ENCODE data around the gene PFKP.
"Not testable (repeated sequence)": the region's sequence is repeated elsewhere in the genome, so short reads cannot be mapped to it uniquely, and the experiment has no call there.

PFKP gene

DNA sequence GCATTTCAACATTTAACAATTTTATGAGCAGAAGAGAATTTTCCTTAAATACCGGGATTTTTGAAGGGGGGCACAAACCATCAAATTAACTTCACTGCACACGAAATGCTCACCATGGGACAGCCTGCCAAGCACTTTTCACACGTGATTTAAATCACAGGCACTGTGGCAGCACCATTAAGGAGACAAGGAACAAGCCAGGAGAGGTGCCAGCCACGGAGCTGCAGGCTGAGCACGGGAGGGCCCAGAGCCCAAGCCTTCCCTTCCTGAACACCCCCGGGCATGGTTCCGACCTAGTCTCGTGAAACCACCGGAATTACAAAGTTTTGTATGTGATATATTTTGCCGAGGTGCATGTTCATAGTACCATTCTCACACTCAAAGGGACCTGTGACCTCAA, 91.8 kb downstream of the PFKP start:
- DNase-seq (ENCODE audit: low read depth), result no peak

DNA sequence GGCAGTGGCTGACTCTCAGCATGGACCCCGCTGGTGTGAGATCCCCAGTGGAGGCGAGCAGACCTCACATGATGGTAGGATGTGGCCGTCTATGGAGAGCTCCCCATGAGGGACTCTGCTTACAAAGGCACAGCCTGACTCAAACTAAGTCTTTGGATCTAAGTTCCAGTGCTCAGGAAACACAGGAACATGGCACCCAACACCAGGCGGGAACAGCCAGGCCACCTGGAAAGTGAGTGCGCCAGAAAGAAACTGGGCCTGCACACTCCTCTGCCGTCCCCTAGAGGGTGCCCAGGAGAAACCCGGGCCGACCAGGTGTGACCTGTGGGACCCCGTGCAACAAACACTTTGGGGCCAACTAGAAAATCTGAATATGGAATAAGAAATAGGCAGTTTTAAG, 95.2 kb downstream of the PFKP start:
- DNase-seq (ENCODE audit: low read depth), result no peak

DNA sequence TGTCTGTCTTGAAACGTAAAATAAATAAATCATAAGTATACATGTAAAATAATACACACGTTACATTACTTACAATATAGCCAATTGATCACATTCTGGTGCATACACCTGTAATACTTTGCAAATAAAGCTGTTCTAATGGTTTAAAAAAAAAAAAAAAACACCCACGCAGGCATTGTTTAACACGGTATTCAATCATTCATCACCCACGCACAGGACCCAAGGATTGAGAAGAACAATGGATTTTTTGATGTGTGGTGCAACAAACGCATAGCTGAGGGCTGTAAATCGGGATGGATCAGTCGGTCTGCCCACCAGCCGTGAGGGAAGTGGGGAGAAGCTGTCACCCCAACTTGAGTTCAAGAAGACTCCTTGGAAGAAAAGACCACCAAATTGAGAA, 96.5 kb downstream of the PFKP start:
- no peak for DNase-seq (ENCODE audit: low read depth)

DNA sequence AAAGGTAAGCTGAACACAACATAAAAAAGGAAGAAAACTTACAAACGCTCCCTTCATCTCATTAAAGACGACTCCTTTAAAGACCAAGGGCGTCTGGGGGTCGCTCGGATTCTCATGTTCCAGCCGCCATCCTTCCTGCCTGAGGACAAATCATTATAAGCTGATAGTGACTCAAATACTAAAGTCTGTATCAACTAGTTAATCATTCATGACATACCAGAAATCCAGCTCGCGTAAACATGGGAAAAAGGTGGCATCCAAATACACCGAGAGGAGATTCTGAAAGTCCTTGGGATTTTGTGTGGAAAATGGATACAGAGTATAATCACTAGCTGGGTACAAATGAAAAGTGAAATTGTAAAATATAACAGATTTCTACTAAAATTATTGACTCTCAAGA, 97.8 kb downstream of the PFKP start:
- no peak for DNase-seq (ENCODE audit: low read depth)

DNA sequence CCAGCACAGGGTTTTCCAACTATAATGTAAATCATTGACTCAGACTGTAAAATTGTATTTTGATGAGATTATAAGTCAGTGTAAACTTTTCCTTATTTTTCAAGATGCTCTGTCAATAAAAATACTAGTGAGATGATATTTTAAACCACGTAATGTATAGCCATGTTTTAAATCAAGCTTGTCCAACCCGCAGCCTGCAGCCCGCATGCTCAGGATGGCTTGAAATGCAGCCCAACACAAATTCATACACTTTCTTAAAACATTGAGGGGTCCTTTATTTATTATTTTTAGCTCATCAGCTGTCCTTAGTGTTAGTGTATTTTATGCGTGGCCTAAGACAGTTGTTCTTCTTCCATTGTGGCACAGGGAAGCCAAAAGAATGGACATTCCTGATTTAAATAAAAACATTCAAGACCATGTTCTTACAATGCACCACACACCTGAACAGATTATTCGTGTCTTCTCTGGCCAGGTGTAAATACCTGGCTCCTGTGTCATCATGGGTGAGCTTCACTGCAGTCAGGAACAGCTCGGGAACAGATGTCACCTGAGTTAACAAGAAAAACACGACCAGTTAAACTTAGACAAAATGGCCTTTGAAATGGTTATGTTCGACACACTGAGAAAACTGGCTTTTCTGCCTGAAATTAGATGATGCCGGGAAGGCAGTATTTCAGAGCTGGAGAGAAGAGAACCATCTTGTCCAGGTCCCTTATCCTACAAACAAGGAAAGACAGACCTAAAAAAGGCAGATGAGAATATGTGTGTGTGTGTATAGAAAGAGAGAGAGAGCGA, 99.3 kb downstream of the PFKP start:
- DNase-seq (ENCODE audit: low read depth), result no peak

DNA sequence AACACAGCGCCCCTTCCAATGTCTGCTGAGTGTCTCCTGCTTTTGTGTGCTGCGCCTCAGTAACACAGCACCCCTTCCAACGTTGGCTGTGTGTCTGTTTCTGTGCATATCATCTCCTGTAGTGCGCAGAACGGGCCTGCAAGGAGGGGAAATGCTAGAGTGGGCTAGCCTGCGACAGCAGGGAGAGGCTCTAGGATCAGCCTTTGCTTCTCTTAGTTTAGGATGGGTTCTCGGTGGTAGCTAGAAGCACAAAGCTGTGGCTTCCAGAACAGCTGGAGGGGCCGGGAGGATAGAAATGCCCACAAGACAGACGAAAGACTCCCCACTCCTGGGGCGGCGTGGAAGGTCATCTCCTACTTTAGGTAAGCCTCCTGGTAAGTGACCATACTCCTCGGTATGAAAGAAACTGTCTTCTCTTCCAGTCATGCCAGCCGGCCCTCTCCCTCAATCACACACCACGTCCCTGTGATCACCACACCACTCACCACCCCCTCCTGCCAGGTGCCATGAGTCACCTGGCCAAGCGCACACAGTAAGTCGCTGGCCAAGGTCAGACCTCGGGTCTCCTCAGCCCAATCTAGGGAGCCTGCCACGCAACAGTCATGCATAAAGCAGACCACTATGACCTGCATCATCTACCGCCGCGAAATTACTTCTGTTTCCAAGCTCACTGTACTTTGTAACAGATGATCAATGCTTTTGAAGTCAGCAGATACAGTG, 100.4 kb downstream of the PFKP start:
- DNase-seq (ENCODE audit: low read depth), result no peak

DNA sequence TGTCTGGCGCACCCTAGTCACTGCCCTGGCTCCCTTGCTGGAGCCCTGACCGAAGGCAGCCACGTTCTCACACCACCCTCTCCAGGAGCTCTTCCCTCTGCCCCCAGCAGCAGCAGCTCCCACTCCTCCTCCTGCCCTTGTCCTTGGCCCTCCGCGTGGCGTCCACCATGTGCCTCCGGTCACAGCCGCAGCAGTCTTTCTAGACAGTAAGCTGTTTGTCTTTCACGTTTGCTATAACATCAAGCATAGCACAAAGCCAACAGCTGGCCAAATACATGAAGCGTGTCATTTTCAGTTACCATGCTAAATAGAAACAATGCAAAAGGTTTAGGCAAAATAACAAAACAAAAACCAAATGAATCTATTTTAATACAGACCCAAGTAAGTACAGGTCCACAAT, 101.9 kb downstream of the PFKP start:
- no peak for DNase-seq (ENCODE audit: low read depth)

DNA sequence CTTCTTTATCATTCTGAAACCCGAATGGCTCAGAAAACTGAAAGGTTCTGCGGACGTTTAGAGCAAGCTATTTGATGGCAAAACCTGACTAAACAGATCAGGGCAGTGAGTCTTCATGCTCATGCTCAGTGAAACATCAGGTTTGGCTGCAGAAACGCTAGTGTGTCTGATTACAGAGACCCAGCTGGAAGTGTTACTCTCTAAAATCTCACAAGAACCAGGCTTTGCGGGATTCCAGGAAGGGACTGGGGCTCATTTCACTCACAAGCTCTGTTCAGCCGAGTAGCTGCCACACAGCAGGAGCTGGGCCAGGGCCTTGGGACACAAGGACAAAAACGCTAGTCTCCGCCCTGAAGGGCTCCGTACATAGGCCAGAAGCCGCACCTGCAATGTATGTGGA, 102.3 kb downstream of the PFKP start:
- DNase-seq (ENCODE audit: low read depth), result no peak

DNA sequence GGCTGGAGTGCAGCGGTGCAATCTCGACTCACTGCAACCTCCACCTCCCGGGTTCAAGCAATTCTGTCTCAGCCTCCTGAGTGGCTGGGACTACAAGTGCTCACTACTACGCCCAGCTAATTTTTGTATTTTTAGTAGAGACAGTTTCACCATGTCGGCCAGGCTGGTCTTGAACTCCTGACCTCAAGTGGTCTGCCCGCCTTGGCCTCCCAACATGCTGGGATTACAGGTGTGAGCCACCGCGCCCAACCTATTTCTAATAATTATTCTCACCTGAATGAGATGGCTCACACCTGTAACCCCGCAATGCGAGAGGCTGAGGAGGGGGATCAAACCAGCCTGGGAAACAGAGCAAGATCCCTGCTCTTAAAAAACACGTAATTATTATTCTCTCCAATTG, 104.1 kb downstream of the PFKP start:
- DNase-seq (ENCODE audit: low read depth), result not testable (repeated sequence)

DNA sequence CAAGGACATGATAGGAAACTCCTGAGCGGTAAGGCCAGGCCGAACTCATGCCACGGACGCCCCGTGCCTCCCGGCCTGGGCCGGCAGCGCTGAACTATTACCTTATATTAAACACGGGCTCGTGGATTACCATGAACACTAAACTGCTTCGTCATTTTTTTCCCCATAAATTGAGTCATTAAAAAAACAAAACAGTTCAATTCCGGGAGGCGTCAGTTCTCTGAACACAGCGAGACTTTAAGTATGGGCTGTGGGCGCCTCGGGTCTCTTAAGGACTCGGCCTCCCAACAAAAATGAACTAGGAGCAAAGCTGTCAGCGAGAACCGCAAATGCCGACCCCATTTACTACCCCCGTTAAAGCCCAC, 104.7 kb downstream of the PFKP start:
- DNase-seq (ENCODE audit: low read depth), result peak; percentile 60

DNA sequence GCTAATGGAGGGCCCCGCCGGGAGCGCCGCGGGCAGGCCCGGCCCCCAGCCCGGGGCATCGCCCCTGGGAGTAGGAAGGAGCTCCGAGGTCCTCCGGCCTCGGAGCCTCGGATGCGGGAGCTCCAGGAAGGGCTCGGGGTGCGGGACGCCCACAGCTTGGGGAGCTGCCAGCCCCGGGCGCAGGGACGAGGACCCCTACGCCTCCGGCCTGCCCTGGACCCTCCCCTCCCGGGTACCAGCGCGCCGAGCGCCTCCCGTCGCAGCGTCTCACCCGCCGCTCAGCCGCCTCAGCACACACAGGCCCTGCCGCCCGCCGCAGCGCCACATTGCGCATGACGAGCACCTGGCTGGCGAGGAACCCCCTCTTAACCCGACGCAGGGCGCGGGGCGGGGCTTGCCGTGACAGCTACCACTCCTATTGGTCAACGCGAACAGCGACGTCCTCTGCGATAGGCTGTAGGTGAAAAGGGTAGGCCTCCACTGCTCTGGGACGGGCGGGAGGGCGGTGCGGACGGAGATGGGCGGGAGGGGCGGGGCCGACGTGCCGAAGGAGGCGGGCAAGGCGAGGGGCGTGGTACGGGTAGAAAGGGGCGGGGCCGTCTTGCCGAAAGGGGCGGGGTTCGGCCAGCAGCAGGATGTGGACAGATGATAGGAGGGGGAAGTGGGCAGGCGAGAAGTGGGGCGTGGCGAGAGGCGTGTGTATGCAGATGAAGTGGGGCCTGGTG, 105.3 kb downstream of the PFKP start, which contains the start of gene PITRM1:
Gene PITRM1, minus strand, starts transcription at position 337 of the 725 bp plus-strand sequence. Its CDS starts 10 bp downstream, at position 327.
- DNase-seq (ENCODE audit: low read depth), result peak; percentile 99

DNA sequence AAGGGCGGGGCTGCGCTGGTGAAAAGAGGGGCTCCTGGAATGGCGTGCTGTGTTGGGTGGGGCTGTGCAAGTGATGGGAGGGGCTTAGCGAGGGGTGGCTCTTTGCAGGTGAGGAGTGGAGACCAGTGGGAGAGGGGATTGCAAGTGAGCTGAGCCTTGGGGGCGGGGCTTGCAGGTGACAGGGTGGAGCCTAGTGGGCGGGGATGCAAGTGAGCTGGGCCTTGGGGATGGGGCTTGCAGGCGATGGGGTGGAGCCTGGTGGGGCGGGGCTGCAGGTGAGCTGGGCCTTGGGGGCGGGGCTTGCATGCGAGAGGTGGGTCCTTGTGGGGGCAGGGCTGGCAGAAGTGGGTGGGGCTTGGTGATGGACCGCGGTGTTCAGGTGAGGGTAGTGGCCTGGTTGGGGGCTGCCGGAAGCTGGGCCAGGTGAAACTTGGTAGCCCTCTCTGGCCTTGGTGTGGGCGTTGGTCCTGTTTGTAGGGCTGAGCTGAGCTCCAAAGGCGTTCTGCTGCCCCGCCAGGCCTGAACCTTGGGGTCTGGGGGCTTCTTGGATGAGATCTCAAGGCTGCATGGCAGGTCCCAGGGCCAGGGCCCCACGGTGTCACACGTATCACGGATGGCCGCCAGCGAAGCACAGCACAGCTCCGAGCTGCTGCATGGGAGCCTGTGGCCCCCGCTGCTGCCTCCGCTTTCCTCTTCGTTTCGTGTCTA, 106.0 kb downstream of the PFKP start:
- no peak for DNase-seq (ENCODE audit: low read depth)

DNA sequence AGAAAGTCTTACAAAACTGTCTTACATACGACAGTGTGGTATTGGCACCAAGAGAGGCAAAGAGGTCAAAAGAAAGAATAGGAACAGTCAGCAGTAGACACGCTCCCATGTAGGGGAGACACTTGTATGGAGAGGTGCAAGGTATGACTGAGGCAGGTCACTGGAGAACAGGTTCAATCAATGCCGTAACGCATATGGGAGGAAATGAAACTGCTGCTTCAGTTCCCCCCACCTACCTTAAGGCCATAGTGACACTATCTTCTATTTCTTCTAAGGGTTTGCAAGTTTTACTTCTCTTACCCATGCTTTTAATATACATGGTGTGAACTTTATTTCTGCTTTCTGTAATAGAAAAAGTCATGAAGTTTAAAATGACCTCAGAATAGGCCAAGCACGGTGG, 110.7 kb downstream of the PFKP start:
- DNase-seq (ENCODE audit: low read depth), result no peak

DNA sequence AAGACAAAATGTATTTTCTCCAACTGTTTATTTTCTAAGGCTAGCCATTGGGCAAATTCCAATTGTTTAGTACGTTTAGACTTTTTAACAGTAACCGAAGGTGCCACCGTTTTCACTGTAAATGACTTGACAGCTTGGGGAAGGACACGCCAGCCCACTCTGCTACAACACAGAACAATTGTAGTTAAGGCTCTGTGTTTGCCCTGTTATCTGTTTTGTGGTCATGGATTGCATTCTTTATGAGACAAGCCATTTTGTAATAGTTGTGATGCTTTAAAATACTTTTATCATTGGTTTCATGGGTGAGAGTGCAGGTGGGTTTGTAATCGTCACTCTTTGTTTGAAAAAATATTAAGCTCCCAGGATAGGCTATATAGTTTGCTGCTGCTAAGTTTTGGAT, 111.8 kb downstream of the PFKP start:
- no peak for DNase-seq (ENCODE audit: low read depth)

DNA sequence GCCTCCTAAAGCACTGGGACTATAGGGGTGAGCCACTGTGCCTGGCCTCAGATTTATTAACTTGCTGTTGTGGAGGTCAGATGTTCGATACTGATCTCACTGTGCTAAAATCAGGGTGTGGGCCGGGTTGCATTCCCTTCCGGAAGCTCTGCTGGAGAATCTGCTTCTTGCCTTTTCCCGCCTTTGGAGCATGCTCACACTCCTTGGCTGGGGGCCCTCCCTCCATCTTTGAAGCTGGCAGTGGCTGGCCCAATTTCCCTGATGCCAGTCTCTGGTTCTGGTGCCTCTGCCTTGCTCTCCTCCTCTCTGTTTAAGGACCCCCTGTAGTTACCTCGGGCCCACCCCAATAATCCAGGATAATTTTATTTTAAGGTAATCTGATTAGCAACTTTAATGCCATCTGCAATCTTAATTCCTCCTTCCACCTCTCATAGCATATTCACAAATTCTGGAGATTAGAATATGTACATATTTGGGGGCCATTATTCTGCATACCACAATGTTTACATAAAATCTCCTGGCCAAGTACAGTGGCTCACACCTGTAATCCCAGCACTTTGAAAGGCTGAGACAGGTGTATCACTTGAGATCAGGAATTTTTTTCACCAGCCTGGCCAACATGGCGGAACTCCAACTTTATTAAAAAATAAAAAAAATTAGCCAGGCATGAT, 113.1 kb downstream of the PFKP start:
- no peak for DNase-seq (ENCODE audit: low read depth)

DNA sequence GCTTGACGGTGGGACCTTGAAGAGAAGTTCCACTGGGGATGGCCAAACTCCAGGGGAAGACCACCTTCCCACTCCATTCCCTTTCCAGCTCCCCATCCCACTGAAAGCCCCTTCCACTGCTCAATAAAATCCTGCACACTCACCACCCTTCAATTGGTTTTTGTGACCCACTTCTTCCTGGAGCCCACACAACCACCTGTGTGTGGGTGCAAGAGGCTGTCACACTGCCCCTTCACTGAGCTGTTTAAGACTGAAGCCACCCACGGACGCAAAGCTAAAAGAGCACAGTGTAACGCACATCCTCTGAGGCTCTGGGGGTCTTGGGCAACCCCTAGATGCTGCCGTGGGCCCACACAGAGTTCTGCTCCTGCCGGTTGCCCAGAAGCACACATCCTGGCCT, 118.0 kb downstream of the PFKP start:
- peak; percentile 31 for DNase-seq (ENCODE audit: low read depth)

DNA sequence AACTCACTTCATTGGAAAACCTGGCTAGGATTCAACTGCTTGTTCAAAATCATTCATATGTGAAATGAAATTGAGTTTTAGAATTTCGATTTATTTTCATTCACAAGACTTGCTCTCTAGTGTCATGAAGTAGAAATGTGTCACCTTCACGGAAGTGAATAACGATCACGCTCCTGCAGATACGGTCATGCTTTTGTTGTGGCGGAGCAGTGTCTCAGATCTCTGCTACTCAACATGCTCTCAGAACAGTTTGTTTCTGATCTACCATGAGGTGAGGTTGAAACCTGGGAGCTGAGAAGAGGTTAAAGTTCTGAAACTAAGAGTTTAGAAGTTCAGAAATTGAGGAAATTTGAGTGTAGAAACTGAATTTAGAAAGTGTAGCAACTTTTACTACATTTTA, 119.0 kb downstream of the PFKP start:
- DNase-seq (ENCODE audit: low read depth), result peak; percentile 50
